GM12872 (cell line): ENCODE results near the gene AMBP.

Experiments
- TF ChIP-seq, protein P1 (sequence below): IDR thresholded peaks from 3 replicates; pipeline ENCODE4 v1.5.1; 2011; ENCODE audit warnings: low read depth, mild to moderate bottlenecking, low read length, moderate library complexity; ENCODE audit not compliant: insufficient read depth

AMBP gene

DNA sequence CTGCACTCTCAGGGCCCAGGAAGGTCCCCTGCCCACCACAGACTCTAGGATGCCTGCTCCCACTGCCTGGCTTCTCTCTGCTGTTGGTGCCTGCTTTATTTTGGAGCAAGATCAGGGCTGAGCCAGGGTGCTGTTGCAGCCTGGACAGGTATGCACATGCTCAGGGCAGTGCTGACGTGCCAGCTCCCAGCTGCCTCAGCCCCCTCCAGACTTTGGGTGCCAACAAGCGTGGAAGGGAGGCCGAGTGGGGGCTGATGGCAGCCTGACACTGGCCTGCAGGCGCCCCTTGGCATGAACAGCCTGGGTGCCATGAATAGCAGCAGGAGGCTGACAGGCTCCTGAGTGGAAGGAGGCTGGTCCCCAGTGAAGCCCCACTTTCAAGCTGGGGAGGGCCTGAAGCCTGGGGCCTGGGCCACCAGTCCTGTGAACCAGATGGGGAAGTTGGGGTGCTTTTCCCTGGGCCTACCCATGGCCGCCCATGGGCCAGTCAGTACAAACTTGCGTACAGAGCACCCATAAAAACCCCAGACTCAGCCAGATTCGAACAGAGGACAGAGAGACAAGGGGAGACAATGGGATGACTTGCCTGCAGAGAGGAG, 6.8 kb downstream of the AMBP start:
- TF ChIP-seq, protein P1, sequence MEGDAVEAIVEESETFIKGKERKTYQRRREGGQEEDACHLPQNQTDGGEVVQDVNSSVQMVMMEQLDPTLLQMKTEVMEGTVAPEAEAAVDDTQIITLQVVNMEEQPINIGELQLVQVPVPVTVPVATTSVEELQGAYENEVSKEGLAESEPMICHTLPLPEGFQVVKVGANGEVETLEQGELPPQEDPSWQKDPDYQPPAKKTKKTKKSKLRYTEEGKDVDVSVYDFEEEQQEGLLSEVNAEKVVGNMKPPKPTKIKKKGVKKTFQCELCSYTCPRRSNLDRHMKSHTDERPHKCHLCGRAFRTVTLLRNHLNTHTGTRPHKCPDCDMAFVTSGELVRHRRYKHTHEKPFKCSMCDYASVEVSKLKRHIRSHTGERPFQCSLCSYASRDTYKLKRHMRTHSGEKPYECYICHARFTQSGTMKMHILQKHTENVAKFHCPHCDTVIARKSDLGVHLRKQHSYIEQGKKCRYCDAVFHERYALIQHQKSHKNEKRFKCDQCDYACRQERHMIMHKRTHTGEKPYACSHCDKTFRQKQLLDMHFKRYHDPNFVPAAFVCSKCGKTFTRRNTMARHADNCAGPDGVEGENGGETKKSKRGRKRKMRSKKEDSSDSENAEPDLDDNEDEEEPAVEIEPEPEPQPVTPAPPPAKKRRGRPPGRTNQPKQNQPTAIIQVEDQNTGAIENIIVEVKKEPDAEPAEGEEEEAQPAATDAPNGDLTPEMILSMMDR = no peak

DNA sequence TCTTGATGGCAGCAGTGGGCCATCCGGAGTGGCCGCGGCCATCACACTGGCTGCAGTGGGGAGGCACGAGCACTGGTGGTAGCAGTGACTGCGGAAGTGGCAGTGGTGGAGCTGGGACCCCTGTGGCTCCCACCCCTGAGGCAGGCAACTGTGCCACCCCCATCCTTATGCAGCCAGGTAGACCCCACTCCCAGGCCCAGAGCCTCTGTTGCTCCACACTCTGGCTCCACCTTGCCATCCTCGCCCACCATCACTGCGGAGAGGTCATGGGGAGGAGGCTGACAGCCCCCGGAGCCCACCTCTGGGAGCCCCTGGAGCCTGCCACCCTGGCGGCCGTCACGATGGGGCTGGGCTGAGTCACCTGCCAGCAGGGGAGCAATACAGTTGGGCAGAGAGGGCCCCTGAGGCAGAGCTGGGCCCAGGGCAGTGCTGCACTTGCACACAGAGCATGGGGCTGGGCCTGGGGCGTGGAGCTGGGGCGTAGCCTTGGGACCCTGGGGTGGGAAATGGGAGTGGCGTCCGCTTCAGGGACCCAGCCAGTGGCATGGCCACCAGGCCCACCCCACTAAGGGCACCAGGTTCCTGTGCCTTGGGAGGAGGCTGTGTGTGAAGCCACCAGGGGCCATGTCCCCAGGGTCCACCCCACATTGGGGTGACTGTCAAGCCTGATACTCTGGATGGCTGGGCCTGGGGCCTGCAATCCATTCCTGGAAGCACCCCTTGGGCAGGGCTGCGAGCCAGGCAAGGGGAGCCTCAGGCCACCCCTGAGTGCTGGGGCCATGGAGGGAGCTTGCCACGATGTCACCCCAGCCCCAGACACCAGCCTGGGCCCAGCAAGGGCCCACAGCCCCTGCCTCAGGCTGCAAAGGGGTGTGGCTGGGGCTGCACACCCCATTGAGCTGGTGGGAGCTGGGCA, 7.7 kb downstream of the AMBP start:
- TF ChIP-seq, protein P1 = no peak

DNA sequence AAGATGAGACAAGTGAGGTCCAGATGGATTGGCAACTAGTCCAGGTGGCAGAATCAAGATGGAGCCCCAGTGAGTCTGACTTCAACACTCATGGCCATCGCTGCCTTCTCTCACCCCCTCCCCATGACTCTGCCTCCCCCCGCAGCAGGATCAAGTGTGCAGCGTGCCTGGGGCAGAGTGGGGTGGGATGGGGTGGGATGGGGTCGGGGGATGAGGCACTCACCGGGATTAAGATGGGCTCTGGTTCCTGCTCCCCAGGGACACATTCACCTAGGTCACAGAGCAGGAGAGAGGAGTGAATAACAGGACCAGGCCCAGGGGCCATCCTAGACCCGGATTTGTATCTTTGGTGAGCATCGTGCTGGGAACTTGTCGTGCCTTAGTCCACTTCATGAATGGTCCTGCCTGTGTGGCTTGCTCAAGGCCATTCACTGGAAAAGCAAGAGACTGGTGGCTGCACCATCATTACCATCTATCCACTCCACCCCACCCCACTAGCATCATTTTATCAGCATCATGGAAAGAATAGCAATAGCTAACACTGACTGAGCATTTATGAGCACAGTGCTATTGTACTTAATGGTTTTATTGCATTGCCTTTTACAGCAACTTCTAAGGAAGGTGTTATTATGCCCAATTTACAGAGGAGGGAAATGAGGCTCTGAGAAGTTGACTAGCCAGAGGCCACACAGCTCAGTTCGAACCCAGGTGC, 8.5 kb downstream of the AMBP start:
- TF ChIP-seq, protein P1 = no peak

DNA sequence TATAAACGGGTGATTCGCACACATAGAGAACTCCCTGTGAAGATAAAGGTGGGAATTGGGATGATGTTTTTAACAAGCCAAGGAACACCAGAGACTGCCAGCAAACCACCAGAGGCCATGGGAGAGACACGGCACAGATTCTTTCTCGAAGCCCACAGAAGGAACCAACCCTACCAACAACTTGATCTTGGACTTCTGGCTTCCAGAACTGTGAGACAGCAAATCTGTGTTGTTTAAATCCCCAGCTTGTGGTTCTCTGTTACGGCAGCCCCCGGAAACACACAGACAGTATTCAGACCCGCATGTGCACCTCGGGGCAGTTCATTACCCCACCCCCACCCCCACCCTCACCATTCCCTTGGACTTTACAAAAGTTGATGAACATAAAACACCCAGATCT, 12.8 kb downstream of the AMBP start:
- TF ChIP-seq, protein P1 = no peak

DNA sequence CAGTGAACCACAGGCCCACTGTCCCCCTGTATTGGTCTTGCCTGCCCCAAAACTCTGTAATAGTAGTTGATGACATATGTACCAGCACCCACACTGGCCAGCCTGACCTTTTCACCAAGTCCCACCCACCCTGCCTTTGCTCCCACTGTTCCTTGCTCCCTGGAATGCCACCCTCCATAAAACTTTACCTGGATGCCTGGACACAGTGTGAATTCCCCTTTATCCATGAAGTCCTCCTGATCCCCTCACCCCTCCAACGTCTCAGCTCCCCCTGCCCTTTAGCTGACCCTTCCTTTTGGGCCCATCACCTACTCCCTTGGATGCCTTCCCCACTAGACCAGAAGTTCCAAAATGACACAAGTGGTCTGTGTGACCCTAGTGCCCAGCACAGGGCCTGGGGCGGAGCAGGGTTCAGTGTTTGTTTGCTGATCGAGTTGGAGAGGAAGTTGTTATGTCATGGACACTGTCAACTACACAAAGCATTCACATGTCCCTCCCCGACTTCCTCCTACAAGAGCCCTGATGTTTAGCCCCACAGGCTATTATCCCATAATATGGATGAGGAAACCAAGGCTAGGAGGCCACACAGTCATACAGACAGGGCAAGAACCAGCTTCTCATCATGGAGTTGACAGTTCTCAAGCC, 16.1 kb downstream of the AMBP start:
- TF ChIP-seq, protein P1 = no peak

DNA sequence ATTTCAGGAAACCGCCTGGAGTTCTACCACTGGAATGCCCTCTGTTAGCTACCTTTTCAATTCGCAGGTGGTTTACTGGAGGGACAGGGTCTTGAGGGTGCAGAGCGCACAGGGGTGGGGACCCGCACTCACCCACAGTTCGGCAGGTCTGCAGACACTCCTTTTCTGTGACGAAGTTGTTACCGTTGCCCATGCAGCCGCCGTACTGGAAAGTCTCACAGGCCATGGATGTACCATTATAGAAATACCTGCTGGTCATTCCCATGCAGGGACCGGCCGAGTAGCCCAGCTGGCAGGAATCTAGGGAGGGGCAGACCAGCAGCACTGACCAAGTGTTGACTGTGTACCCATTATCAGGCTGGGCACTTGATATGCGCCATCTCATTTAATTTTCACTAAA, 16.8 kb downstream of the AMBP start:
- TF ChIP-seq, protein P1 = no peak

DNA sequence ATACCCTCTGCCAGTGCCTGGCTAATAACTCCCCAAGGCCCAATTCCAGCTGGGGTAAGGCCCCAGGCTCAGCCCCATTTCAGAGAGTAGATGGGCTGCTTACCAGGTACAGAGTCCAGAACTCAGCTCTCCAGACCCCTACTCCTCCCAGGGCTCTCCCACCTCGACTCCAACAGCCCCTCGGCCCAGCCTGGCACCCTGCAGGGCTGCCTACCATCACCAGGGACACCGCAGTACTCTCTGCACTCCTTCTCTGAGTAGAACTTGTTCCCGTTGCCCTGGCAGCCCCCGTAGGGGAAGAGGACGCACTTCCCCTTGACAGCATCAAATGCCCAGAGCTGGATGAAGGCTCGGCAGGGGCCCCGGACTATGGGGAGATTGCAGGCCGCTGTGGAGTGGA, 17.4 kb downstream of the AMBP start:
- TF ChIP-seq, protein P1 = no peak
